Large intestine (tissue), 3 donors: ENCODE data around the gene HSPA8. TPM values are rescaled to one million over a fixed set of nuclear protein-coding genes. Genes with fewer than 3 reads are reported as not detected.

Experiments used
- DNase-seq, 2 donors: peaks; one replicate each; pipeline versions ENCODE4 v3.0.0 to v3.0.0-alpha.2; 2013
- H3K27ac ChIP-seq: one replicate; pipeline ENCODE4 v1.5.1; 2013; ENCODE audit warnings: low read length
- H3K27me3 ChIP-seq: 2 replicates; pipeline ENCODE4 v1.6.1; 2013; ENCODE audit warnings: low read length; ENCODE audit not compliant: control insufficient read depth, insufficient read depth
- H3K36me3 ChIP-seq: 2 replicates; pipeline ENCODE4 v1.6.1; 2013; ENCODE audit warnings: low read length; ENCODE audit not compliant: control insufficient read depth, insufficient read depth
- H3K4me1 ChIP-seq: one replicate; pipeline ENCODE4 v1.6.1; 2013; ENCODE audit warnings: low read length; ENCODE audit not compliant: control insufficient read depth, insufficient read depth
- H3K4me3 ChIP-seq: one replicate; pipeline ENCODE4 v1.5.1; 2013; ENCODE audit warnings: low read length
- H3K9me3 ChIP-seq: one replicate; pipeline ENCODE4 v1.6.1; 2013; ENCODE audit warnings: mild to moderate bottlenecking, low read depth, low read length, moderate library complexity; ENCODE audit not compliant: control insufficient read depth
- WGBS: methylation state at CpG from one replicate; pipeline ENCODE4 v1.1.5; 2013; ENCODE audit warnings: low lambda C conversion rate; ENCODE audit not compliant: insufficient coverage; 5-methylcytosine and 5-hydroxymethylcytosine counted together
- polyA plus RNA-seq: library from polyadenylated mRNA; unstranded; fragments of 120-200 nt; gene quantifications from one replicate; pipeline ENCODE4 v1.2.1, GENCODE V29; 2013

The HSPA8 gene
- polyA plus RNA-seq, 1 donor: 1,403 TPM

DNA sequence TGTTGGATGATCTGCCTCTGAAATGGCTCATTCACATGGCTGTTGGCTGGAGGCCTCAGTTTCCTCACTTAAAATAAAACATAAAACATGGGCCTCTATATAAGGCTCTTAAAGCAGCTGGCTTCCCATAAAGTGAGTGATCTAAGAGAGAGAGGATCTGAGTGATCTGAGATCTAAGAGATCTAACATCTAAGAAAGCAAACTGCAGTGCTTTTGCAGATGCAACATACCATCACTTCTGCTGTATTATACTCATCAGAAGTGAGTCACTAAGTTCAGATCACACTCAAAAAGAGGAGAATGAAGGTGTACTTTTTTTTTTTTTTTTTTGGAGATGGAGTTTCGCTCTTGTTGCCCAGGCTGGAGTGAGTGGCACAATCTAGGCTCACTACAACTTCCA lies 18.1 kb upstream of the HSPA8 start:
- Histone ChIP-seq H3K27ac (no peak overlapping the region), H3K36me3 (peaks cover 4% of the 10 kb centered on the region), H3K4me3 (no peak overlapping the region), H3K4me1 (peaks cover 2% of the 10 kb centered on the region), H3K9me3 (no peaks in the 10 kb centered on the region), H3K27me3 (no peaks in the 10 kb centered on the region)
- no CpG with 5 or more reads among the region's 1 CpG for WGBS
- DNase-seq: no peak

DNA sequence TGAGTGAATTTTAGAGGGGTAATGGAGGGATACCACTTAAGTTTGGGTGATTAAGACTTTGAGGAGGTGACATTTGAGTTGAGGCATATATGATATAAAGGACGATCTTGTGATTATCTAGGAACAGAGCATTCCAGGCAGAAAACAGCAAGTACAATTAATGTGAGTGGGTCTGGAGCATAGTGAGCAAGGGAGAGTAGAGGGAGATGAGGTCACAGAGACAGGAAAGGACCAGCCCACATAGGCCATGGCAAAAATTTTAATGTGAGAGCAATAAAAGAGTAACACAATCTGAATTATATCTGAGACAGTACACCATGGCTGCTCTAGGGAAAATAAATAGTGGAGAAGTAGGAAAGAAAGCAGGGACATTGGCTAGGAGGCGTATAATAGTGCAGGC lies 14.5 kb upstream of the HSPA8 start:
- Histone ChIP-seq H3K27me3 (no peaks in the 10 kb centered on the region), H3K4me3 (no peak overlapping the region), H3K9me3 (no peaks in the 10 kb centered on the region), H3K27ac (no peak overlapping the region), H3K4me1 (no peaks in the 10 kb centered on the region), H3K36me3 (peaks cover 7% of the 10 kb centered on the region)
- no peak for DNase-seq
- WGBS: 93% methylated on average over 2 of the region's 2 CpGs

DNA sequence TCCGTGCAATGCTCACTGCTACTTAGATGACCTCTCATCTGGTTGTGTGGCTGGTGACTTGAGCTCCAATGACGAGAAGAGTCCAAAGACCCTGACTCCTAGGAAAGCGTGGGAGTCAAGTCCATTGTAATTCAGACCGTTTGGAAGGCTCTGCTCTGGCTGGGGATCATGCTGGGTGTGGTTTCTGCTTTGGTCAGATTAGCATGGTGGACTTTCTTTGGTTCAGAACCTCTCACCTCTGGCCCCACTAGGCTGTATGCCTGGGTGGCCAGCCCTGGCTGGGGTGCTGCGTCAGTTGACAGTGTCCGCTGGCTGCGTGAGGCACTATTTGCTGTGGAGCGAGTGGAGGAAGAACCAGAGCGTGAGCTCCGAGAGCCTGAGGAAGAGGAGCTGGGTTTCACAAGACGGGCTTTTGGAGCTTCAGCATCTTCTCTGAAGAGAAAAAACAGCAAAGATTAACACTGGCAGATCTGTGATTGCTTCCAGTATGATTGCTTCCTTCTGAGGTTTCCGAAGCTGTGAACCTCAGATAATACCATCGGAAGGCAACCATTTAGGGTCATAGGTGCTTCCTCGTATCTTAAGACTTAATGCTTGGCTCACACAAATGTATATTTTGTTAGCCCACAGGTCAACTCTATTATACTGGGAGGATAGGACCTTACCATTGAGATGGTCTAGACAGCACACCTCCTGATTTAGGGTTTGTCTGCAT lies 11.6 kb upstream of the HSPA8 start:
- H3K4me1 ChIP-seq: no peaks in the 10 kb centered on the region
- no peak overlapping the region for H3K4me3 ChIP-seq
- no peak overlapping the region for H3K27ac ChIP-seq
- no peaks in the 10 kb centered on the region for H3K27me3 ChIP-seq
- no peaks in the 10 kb centered on the region for H3K9me3 ChIP-seq
- WGBS: no CpG with 5 or more reads among the region's 14 CpGs
- H3K36me3 ChIP-seq: peaks cover 7% of the 10 kb centered on the region
- no peak for DNase-seq

DNA sequence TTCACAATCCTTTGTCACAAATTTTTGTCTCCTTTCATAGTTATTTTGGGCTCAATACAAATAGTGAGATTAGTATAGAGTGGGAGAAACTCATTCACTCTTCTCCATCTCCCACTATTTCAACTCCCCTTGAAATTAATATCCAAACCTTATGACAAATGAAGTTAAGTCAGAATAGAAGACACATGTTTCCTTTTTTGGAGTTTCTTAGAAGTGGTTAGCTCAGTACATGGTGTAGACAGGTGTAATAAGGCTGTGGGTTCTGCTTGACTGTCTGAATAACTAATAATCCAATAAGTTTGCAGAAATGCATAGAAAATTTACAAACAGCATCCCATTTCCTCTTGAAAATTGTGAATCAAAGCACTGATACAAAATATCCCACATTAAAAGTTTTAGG lies 10.8 kb upstream of the HSPA8 start:
- H3K4me1 ChIP-seq: no peaks in the 10 kb centered on the region
- no peak overlapping the region for H3K4me3 ChIP-seq
- H3K27ac ChIP-seq: no peak overlapping the region
- no peak for DNase-seq
- H3K36me3 ChIP-seq: peaks cover 7% of the 10 kb centered on the region
- no peaks in the 10 kb centered on the region for H3K27me3 ChIP-seq
- no peaks in the 10 kb centered on the region for H3K9me3 ChIP-seq

DNA sequence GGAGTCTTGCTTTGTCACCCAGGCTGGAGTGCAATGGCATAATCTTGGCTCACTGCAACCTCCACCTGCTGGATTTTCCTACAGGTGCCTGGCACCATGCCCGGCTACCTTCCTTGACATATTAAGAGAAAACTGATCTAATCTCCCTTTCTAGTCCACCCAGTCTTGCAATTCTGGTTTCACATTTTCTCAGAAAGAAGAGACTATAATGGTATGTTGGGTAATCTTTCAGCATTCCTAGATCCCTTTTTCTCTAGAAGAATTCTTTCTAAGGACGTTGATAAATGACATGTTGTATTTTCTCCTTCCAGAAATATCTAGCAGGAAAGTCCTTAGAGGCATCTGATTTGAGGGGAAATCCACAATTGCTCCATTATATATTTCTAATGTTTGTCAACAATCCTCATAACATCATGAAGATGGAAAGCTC lies 10.4 kb upstream of the HSPA8 start:
- H3K27me3 ChIP-seq: no peaks in the 10 kb centered on the region
- no peak overlapping the region for H3K27ac ChIP-seq
- H3K4me3 ChIP-seq: no peak overlapping the region
- WGBS: 80% methylated on average over 1 of the region's 2 CpGs
- H3K36me3 ChIP-seq: peaks cover 7% of the 10 kb centered on the region
- no peak for DNase-seq
- no peaks in the 10 kb centered on the region for H3K9me3 ChIP-seq
- no peaks in the 10 kb centered on the region for H3K4me1 ChIP-seq

DNA sequence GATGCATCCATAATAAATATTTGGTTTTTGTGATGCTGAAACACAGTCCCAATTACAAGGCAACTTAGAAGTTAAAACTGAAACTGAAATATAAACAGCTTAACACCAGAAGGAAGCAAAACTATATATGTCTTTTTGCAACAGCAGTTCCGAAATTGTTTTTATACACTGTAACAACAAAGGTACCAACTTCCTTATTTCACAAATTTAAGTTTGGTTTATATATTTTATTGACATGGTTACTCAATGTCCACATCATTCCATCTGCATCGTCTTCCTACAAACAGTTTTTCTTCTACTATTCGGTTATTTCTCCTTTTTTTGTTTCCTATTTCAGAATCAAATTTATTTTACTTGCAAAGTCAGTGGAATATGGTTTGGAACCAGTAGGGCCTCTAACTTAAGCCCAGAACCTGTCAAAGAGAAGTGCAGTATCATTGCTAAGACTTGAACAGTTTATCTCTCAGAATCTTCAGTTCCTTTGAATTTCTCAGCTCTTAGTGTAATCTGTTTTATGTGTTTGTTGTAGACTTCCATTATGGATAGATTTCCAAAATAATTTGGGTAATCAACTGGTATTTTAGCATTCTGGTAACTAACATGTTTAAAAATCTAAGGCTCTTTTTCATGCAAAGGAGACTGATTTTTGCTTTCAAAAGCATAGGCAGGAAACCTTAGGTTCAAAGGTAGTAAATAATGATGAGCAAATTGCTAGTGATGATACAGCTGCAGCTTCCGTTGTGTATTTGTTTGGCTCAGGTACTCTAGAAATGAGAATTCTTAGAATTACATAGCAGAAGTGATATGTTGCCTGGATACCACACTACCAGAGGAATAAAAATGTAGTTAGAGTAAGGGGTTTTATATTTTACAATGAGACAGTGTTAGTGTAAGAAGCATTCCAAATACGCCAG lies 8.2 kb upstream of the HSPA8 start:
- Histone ChIP-seq H3K36me3 (peaks cover 7% of the 10 kb centered on the region), H3K9me3 (no peaks in the 10 kb centered on the region), H3K27ac (no peak overlapping the region), H3K4me1 (no peaks in the 10 kb centered on the region), H3K4me3 (no peak overlapping the region), H3K27me3 (no peaks in the 10 kb centered on the region)
- WGBS: 77% methylated on average over 4 of the region's 5 CpGs
- no peak for DNase-seq

DNA sequence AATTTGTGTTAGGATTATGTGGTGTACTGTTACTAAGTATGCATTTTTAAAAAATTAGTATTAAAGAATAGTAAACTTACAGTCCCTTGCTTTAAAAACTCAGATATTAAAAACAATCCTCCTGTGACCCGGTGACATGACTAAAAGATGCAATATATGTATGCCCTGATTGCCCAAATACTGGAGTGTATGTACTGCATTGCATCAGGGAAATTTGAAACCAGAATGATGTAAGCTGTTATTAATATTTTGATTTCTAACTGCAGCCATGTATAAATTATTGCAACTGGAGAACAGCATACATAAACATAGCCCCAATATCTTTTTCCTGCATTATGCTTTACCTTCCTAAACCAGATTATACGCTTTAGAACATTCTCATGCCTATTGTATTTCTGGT lies 3.7 kb upstream of the HSPA8 start:
- WGBS: 88% methylated on average over 1 of the region's 2 CpGs
- peaks cover 5% of the 10 kb centered on the region for H3K36me3 ChIP-seq
- no peak overlapping the region for H3K27ac ChIP-seq
- no peak for DNase-seq
- H3K4me1 ChIP-seq: peaks cover 13% of the 10 kb centered on the region
- no peak overlapping the region for H3K4me3 ChIP-seq
- H3K9me3 ChIP-seq: no peaks in the 10 kb centered on the region
- H3K27me3 ChIP-seq: no peaks in the 10 kb centered on the region

DNA sequence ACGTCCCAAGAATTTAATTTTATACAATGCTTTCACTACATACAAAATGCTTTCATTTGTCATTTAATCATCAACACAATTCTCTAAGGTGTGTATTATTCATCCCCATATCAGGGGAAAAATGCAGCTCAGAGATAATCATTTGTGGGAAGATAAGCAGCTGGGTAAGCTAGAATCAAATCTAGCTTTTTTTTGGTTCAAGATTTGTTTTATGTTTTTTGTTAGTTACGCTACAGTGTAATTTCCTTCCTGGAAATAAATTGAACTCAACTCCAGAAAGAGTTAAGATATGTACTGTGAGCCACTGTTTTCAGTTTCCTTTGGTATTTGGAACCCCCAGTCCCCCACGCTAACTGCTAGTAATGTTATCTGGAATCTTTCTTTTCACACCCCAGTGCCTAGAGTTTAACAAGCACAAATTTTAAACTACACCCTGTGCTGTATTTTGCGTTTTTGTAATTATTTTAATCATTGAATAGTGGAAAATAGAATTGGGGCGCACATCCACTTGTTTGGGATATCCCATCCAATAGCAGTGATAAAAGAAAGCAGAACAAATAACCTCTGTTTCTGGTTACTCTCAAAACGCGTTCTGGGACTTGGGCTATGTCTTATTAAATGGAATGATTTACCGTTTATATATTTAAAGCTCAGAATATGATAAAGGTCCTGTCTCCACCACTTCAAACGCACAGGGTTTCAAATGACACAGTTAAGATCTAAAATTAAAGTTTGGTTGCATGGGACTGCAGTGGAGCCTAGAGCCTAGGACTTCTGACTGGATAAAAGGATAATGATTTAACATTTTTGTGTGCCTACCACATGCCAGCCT lies 2.1 kb upstream of the HSPA8 start:
- Histone ChIP-seq H3K36me3 (peaks cover 21% of the 10 kb centered on the region), H3K27ac (peak overlapping the region; percentile 99), H3K4me1 (peaks cover 17% of the 10 kb centered on the region), H3K9me3 (no peaks in the 10 kb centered on the region), H3K27me3 (no peaks in the 10 kb centered on the region), H3K4me3 (peak overlapping the region; percentile 73)
- no peak for DNase-seq
- 86% methylated on average over 1 of the region's 9 CpGs for WGBS

DNA sequence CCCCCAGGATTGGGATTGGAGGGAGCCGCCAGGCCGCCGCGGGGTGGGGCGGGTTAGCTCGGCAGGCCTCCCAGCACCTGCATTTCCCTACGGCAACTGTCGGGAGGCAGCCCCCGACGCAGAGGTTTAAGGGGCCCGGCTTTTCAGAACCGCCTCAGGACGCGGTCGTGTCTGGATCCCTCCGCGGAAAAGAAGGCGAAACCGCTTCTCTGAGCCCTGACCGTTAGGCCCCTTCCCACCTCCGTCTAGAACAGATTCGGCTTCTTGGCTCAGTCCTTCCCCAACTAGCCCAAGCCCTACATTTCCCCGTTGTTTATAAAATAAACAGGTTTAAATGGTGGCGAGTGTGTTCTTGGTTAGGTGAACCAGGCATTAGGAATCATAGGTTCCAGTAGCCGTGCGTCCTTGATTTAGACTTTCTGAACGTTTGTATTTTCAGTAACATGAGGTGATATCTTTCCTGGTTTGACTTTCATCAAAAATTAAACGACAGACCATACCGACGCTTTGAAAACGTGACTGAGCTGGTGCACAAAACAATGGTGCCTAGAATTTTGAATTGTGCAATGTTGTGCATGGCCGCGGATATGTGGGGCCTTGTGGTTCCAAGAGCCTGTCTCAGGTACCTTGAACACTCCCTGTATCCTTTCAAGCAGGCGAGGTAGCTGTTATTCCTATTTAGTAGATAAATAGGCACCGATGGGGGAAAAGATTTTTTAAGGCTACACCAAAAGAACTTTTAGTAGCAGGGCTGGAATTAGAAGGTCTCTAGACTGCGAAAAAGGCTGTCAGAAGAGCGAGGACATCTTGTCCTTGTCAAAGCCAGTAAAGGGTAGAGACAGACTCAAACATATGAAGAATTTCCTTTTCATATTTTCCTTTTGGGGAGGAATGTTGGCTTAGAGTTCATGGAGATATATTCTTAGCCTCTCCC lies 1.2 kb upstream of the HSPA8 start:
- WGBS: 50% methylated on average over 2 of the region's 37 CpGs
- Histone ChIP-seq H3K27ac (peak overlapping the region; percentile 99), H3K36me3 (peaks cover 29% of the 10 kb centered on the region), H3K27me3 (no peaks in the 10 kb centered on the region), H3K4me1 (peaks cover 19% of the 10 kb centered on the region), H3K9me3 (no peaks in the 10 kb centered on the region), H3K4me3 (peak overlapping the region; percentile 73)
- DNase-seq: peak; percentile 38 to 86
